Transverse colon (tissue), 4 donors: ENCODE results near the gene CUL3. TPM values are rescaled to one million over a fixed set of nuclear protein-coding genes. Genes with fewer than 3 reads are reported as not detected.

ENCODE experiments used
- DNase-seq: peaks from one replicate; pipeline ENCODE4 v3.0.0-alpha.2; 2019
- H3K27ac ChIP-seq, 4 donors: fragments of 200-600 bp; sonication (generic); 2 replicates each; pipeline ENCODE4 v1.5.1; 2016 to 2018; ENCODE audit warnings: inconsistent platforms in 4 of 4
- H3K27me3 ChIP-seq: fragments of 200-600 bp; sonication (generic); 2 replicates; pipeline ENCODE4 v1.5.1; 2017; ENCODE audit warnings: inconsistent platforms
- H3K36me3 ChIP-seq, 4 donors: fragments of 200-600 bp; sonication (generic); 2 replicates each; pipeline ENCODE4 v1.5.1; 2017 to 2019; ENCODE audit warnings: inconsistent platforms in 4 of 4
- H3K4me1 ChIP-seq, 4 donors: fragments of 200-600 bp; sonication (generic); 2 replicates each; pipeline ENCODE4 v1.5.1; 2017 to 2020; ENCODE audit warnings: inconsistent platforms in 4 of 4
- H3K4me3 ChIP-seq, 4 donors: fragments of 200-600 bp; sonication (generic); 1 replicate in 1 of 4; 2 replicates in 3 of 4; pipeline versions ENCODE4 v1.5.1 to v1.6.1; 2017 to 2019; ENCODE audit warnings: inconsistent platforms in 4 of 4
- H3K9me3 ChIP-seq, 2 donors: fragments of 200-600 bp; sonication (generic); 2 replicates each; pipeline ENCODE4 v1.5.1; 2017 to 2019; ENCODE audit warnings: inconsistent platforms in 2 of 2
- CTCF ChIP-seq, 5 experiments: fragments of 200-600 bp in 3 of 5; fragments of 450-650 bp in 2 of 5; sonication (generic) in 3 of 5; IDR thresholded peaks; 1 replicate in 2 of 5; 2 replicates in 3 of 5; pipeline ENCODE4 v1.5.1; 2016 to 2017; ENCODE audit warnings: antibody characterized with exemption in 5 of 5, inconsistent platforms in 3 of 5, mild to moderate bottlenecking in 2 of 5, moderate library complexity in 1 of 5
- EP300 ChIP-seq: sonication (generic); formaldehyde crosslinking; IDR thresholded peaks from one replicate; pipeline ENCODE4 v1.6.1; 2017; ENCODE audit warnings: antibody characterized with exemption, low read depth
- POLR2A ChIP-seq: fragments of 450-650 bp; IDR thresholded peaks from one replicate; pipeline ENCODE4 v1.6.1; 2016; ENCODE audit warnings: antibody characterized with exemption, mild to moderate bottlenecking, moderate library complexity
- POLR2AphosphoS5 ChIP-seq, 3 donors: sonication (generic); formaldehyde crosslinking; IDR thresholded peaks; one replicate each; pipeline ENCODE4 v1.6.1; 2016; ENCODE audit warnings: antibody characterized with exemption in 3 of 3
- WGBS, 2 donors: methylation state at CpG; one replicate each; pipeline ENCODE4 v1.1.5; 2018; ENCODE audit warnings: low coverage in 1 of 2; 5-methylcytosine and 5-hydroxymethylcytosine counted together
- in situ Hi-C, 4 donors: fragments of 200-750 bp; cut with MboI; loops; one replicate each; pipeline versions ENCODE4 v1.15.0 to v1.15.1; 2017; ENCODE audit warnings: low sequenced_read_pairs in 3 of 4, low pct_ligation_motif_present in 1 of 4, low pct_unique_long_range_greater_than_20kb in 1 of 4
- intact Hi-C: fragments of 100-400 bp; cut with DNase I; formaldehyde crosslinking; loops from one replicate; pipeline ENCODE4 v1.15.1; 2023; ENCODE audit warnings: low total_unique reads
- total RNA-seq, 4 donors: library from RNA; depleted of rRNA; stranded (reverse); fragments of >200 nt; gene quantifications; one replicate each; pipeline ENCODE4 v1.1.0, GENCODE V29; 2016

CUL3 gene
- total RNA-seq, 4 donors from 2014 or later, result 18.5 to 104 (median 57.9) TPM

DNA sequence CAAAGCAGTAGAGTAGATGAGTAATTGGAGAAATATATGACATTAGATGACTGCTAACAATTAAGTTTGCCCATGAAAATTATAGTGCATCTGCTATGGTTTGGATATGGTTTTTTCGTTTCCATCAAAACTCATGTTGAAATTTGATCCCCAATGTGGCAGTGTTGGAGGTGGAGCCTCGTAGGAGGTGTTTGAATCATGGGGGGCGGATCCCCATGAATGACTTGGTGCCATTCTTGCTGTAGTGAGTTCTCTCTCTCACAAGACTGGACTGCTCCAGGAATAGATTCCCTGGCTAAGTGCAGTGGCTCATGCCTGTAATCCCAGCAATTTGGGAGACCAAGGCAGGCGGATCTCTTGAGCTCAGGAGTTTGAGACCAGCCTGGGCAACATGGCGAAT is 9.7 kb upstream of the CUL3 start:
- Histone ChIP-seq H3K4me1 (no peaks in the 10 kb centered on the region), H3K9me3 (no peaks in the 10 kb centered on the region), H3K36me3 (no peaks in the 10 kb centered on the region), H3K4me3 (no peak overlapping the region), H3K27ac (no peak overlapping the region), H3K27me3 (no peaks in the 10 kb centered on the region)
- in situ Hi-C loops, result no loop called here
- 63 to 86% methylated on average over 1 to 5 of the region's 5 CpGs for WGBS, 2 donors
- no peak for DNase-seq
- intact Hi-C loops, result no loop called here
- TF ChIP-seq POLR2A (no peak), CTCF (IDR thresholded peaks at IDR 0.05) (no peak), POLR2AphosphoS5 (IDR thresholded peaks at IDR 0.05) (no peak), EP300 (no peak)

DNA sequence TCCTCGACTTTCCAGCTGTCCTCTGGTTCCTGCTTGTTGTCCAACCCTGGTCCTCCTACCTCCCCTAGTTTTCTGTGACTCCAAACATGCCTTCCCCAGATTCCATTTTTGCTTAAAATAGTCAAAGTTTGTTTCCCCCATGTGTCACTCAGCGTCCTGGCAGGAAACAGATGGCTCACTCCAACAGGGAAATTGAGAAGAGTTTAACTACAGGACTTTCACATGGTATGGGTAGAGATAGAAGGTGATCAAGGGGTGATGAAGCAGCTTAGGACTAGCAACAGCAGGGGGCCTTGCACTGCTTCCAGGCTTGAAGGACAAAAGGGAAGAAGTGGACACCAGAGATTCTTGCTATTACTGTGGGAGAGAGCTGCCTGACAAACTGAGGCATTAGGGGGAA is 6.1 kb upstream of the CUL3 start:
- H3K27ac ChIP-seq, result no peak overlapping the region
- TF ChIP-seq POLR2AphosphoS5 (IDR thresholded peaks at IDR 0.05) (no peak), POLR2A (no peak), CTCF (IDR thresholded peaks at IDR 0.05) (no peak), EP300 (no peak)
- no peaks in the 10 kb centered on the region for H3K27me3 ChIP-seq
- intact Hi-C loops (no loop called here), in situ Hi-C loops (no loop called here)
- no peak overlapping the region for H3K4me3 ChIP-seq
- no peak for DNase-seq
- no peaks in the 10 kb centered on the region for H3K36me3 ChIP-seq
- H3K4me1 ChIP-seq, result peaks cover 0 to 11% (median 3%) of the 10 kb centered on the region in 4 donors
- 33 to 59% methylated on average over 1 to 2 of the region's 2 CpGs for WGBS, 2 donors
- H3K9me3 ChIP-seq, result no peaks in the 10 kb centered on the region

GRCh38 chr2:224586127-224586695 is 1.0 kb upstream of the CUL3 start:
- WGBS, 2 donors, result 3 to 4% methylated on average over 7 of the region's 7 CpGs
- H3K36me3 ChIP-seq, result no peaks in the 10 kb centered on the region
- H3K4me1 ChIP-seq, result peaks cover 6 to 38% (median 23%) of the 10 kb centered on the region in 4 donors
- TF ChIP-seq EP300 (no peak), POLR2A (no peak), CTCF (IDR thresholded peaks at IDR 0.05) (no peak), POLR2AphosphoS5 (IDR thresholded peaks at IDR 0.05) (no peak)
- in situ Hi-C loops, result no loop called here
- peak overlapping the region; percentile 77 to 97 (median 94) for H3K27ac ChIP-seq
- H3K27me3 ChIP-seq, result no peaks in the 10 kb centered on the region
- no peaks in the 10 kb centered on the region for H3K9me3 ChIP-seq
- intact Hi-C loops, result no loop called here
- H3K4me3 ChIP-seq, result peak overlapping the region; percentile 28 to 92 (median 60)
- no peak for DNase-seq

GRCh38 chr2:224584785-224585210 is 365 bp downstream of the CUL3 start:
- TF ChIP-seq POLR2A (no peak), CTCF (IDR thresholded peaks at IDR 0.05) (no peak), EP300 (no peak), POLR2AphosphoS5 (IDR thresholded peaks at IDR 0.05) (no peak)
- Histone ChIP-seq H3K4me3 (peak overlapping the region; percentile 80 to 92 (median 85)), H3K4me1 (peaks cover 6 to 50% (median 29%) of the 10 kb centered on the region in 4 donors), H3K27me3 (no peaks in the 10 kb centered on the region), H3K36me3 (no peaks in the 10 kb centered on the region), H3K27ac (peak overlapping the region; percentile 93 to 97 (median 96)), H3K9me3 (no peaks in the 10 kb centered on the region)
- intact Hi-C loops, result no loop called here
- in situ Hi-C loops, result no loop called here
- peak; percentile 58 for DNase-seq
- WGBS, 2 donors, result 1% methylated on average over 30 of the region's 62 CpGs; no CpG with 5 or more reads in 1 of the 2 donors
